GM19324 (cell line): ENCODE measurements around the gene CFTR.
"Not testable (repeated sequence)": the region's sequence is repeated elsewhere in the genome, so short reads cannot be mapped to it uniquely, and the experiment has no call there.

ENCODE experiments used
- ATAC-seq: cut with Tn5 transposase; IDR thresholded peaks from one replicate; pipeline ENCODE4 v1.9.1; 2021; ENCODE audit warnings: mild to moderate bottlenecking, moderate library complexity; ENCODE audit not compliant: unreplicated experiment, low FRiP score

Gene CFTR

DNA sequence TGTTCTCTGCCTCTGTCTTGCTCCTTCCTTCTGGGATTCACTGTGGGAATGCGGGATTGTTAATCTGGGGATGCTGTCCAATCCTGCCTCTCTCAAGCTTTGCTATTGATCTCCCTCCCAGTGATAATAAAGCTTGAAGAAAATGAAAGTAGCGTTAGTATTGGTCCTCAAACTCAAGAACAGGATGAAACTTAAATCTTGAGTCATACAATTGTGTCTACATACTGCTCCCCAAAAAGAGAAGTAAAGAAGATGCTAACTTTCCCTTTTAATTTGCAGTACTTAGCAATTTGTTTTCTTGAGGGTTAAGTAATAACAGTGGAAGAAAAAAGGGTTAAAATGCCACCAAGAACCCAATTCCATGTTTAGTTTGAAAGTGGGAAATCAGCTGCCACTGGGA is 13.6 kb downstream of the CFTR start:
- ATAC-seq: no peak

GRCh38 chr7:117495308-117495707 is 15.5 kb downstream of the CFTR start:
- ATAC-seq: no peak

- no peak for ATAC-seq
These were observed 22.5 kb downstream of the CFTR start for GRCh38 chr7:117502331-117502730.

- ATAC-seq: no peak
These were observed 25.4 kb downstream of the CFTR start for GRCh38 chr7:117505238-117505637.

- ATAC-seq: no peak
These were observed 28.9 kb downstream of the CFTR start for GRCh38 chr7:117508676-117509075.

DNA sequence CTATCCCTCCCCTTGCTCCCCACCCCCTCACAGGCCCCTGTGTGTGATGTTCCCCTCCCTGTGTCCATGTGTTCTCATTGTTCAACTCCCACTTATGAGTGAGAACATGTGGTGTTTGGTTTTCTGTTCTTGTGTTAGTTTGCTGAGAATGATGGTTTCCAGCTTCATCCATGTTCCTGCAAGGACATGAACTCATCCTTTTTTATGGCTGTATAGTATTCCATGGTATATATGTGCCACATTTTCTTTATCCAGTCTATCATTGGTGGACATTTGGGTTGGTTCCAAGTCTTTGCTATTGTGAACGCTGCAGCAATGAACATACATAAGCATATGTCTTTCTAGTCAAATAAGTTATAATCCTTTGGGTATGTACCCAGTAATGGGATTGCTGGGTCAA is 37.4 kb downstream of the CFTR start:
- not testable (repeated sequence) for ATAC-seq

- ATAC-seq: no peak
These were observed 50.6 kb downstream of the CFTR start for GRCh38 chr7:117530390-117530789.

- no peak for ATAC-seq
These were observed 51.9 kb downstream of the CFTR start for GRCh38 chr7:117531595-117532244.

- ATAC-seq: no peak
These were observed 58.2 kb downstream of the CFTR start for GRCh38 chr7:117538053-117538452.

DNA sequence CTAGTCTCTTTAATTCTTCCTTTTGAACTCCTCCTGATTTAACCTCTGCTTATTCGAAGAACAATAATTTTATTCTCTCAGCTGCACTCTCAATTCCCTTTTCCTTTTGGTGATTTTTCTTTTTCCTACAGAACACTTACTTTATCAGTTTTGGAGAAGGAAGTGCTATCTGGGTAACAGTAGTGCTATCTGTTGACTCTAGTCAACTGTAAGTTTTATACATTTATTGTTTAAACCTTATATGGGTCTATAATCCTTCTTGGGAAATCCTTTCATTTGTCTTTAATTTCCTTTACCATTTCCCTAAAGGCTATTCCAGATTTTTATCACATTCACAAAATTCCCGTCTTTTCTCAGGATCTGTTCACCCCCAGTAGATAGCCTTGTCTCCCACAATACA is 64.2 kb downstream of the CFTR start:
- ATAC-seq: no peak

GRCh38 chr7:117548035-117548434 is 68.2 kb downstream of the CFTR start:
- ATAC-seq: no peak

- ATAC-seq: no peak
These were observed 70.8 kb downstream of the CFTR start for GRCh38 chr7:117550625-117551024.

GRCh38 chr7:117552660-117553059 is 72.8 kb downstream of the CFTR start:
- ATAC-seq: no peak

DNA sequence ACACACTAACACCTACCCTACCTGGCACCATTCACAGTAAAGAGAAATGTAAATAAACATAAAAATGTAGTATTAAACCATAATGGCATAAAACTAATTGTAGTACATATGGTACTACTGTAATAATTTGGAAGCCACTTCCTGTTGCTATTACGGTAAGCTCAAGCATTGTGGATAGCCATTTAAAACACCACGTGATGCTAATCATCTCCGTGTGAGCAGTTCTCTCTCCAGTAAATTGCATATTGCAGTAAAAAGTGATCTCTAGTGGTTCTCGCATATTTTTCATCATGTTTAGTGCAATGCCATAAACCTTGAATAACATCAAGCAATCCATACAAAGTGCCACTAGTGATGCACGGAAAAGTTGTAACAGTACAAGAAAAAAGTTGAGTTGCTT is 75.4 kb downstream of the CFTR start:
- ATAC-seq: no peak

DNA sequence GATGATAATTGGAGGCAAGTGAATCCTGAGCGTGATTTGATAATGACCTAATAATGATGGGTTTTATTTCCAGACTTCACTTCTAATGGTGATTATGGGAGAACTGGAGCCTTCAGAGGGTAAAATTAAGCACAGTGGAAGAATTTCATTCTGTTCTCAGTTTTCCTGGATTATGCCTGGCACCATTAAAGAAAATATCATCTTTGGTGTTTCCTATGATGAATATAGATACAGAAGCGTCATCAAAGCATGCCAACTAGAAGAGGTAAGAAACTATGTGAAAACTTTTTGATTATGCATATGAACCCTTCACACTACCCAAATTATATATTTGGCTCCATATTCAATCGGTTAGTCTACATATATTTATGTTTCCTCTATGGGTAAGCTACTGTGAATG is 79.6 kb downstream of the CFTR start:
- no peak for ATAC-seq

DNA sequence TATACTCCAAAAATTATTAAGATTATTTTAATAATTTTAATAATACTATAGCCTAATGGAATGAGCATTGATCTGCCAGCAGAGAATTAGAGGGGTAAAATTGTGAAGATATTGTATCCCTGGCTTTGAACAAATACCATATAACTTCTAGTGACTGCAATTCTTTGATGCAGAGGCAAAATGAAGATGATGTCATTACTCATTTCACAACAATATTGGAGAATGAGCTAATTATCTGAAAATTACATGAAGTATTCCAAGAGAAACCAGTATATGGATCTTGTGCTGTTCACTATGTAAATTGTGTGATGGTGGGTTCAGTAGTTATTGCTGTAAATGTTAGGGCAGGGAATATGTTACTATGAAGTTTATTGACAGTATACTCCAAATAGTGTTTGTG is 80.2 kb downstream of the CFTR start:
- no peak for ATAC-seq

GRCh38 chr7:117562759-117563158 is 82.9 kb downstream of the CFTR start:
- ATAC-seq: no peak

DNA sequence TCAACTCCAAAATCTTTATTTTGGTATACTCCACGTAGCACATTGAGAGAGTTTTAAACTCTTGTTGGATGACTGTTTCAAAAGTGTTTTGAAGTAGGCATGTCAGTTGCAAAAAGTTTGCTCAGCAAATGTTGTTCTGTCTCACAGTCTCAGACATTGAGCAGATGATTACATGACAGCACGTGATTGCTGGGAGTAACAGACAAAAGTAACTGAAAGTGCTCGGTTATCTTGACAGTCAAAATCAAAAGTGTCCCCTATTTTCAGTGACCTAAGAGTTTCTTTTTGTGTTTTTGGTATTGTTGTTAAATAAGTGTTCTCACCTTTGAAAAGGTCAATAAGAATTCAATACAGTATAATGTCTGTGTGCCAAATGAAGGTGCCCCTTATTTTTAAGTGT is 84.3 kb downstream of the CFTR start:
- peak; percentile 68 for ATAC-seq

GRCh38 chr7:117564627-117565026 is 84.8 kb downstream of the CFTR start:
- ATAC-seq: no peak

DNA sequence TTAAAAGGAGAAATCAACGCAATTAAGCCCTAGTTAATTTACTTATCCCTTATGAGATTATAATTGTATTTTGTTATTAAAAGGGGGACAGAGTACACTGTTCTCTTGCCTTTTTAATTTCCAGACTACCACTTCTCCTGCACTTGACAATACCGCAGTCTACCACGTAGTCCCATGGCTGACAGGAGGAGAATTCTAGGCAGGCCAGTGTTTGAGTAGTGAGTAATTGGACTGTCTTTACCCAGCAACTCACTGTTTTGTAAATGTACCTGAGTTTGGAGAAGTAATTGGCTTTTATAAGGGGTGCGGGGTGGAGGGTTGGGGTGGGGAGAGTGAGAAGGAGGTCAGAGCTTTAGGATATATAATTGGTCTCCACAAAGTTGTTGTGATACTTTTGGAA is 85.4 kb downstream of the CFTR start:
- ATAC-seq: no peak

DNA sequence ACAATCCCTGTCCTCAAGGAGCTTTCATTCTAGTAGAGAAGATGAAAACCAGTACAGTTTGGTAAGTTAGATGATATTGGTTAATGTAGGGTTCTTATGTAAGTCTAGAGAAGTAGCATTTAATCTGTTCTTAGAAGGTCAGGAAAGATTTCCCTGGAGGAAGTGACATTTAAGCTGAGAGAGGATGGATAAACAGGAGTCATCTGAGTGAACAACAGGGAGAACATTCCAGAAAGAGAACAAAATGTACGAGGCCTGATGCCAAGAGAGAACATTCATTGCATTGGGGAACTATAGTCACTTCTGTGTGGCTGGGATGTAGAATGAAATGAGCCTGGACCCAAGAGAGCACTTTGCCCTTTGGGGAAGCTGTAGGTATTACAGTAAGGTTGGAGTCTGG is 88.0 kb downstream of the CFTR start:
- no peak for ATAC-seq

GRCh38 chr7:117572856-117573620 is 93.2 kb downstream of the CFTR start:
- ATAC-seq: no peak
